Ascending aorta (tissue), 2 donors: ENCODE results near the gene MT1X. TPM values are rescaled to one million over a fixed set of nuclear protein-coding genes. Genes with fewer than 3 reads are reported as not detected.

ENCODE experiments used
- DNase-seq, 2 donors: peaks; one replicate each; pipeline ENCODE4 v3.0.0-alpha.2; 2019; ENCODE audit warnings: low spot score in 2 of 2
- H3K27ac ChIP-seq, 2 donors: fragments of 200-600 bp; sonication (generic); one replicate each; pipeline ENCODE4 v1.5.1; 2016 to 2017; ENCODE audit warnings: mild to moderate bottlenecking in 1 of 2
- H3K27me3 ChIP-seq: fragments of 200-600 bp; sonication (generic); one replicate; pipeline ENCODE4 v1.5.1; 2017
- H3K36me3 ChIP-seq, 2 donors: fragments of 200-600 bp; sonication (generic); one replicate each; pipeline ENCODE4 v1.5.1; 2016
- H3K4me1 ChIP-seq, 2 donors: fragments of 200-600 bp; sonication (generic); one replicate each; pipeline ENCODE4 v1.5.1; 2016 to 2017; ENCODE audit warnings: mild to moderate bottlenecking in 1 of 2
- H3K4me3 ChIP-seq, 2 donors: fragments of 200-600 bp; sonication (generic); one replicate each; pipeline ENCODE4 v1.5.1; 2016 to 2017; ENCODE audit warnings: mild to moderate bottlenecking in 1 of 2
- H3K9me3 ChIP-seq, 2 donors: fragments of 200-600 bp; sonication (generic); one replicate each; pipeline ENCODE4 v1.5.1; 2016
- CTCF ChIP-seq, 3 experiments: fragments of 200-600 bp in 2 of 3; fragments of 450-650 bp in 1 of 3; sonication (generic) in 2 of 3; IDR thresholded peaks; one replicate each; pipeline ENCODE4 v1.5.1; 2016 to 2019; ENCODE audit warnings: antibody characterized with exemption in 3 of 3, mild to moderate bottlenecking in 1 of 3, moderate library complexity in 1 of 3
- intact Hi-C: fragments of 100-400 bp; cut with DNase I; formaldehyde crosslinking; loops from one replicate; pipeline ENCODE4 v1.15.1; 2023
- total RNA-seq: library from RNA; depleted of rRNA; stranded (reverse); fragments of >200 nt; gene quantifications from one replicate; pipeline ENCODE4 v1.1.0, GENCODE V29; 2016

MT1X gene
- total RNA-seq, 1 donor from 2014 or later: 2,291 TPM

GRCh38 chr16:56686758-56687157 is 4.5 kb downstream of the MT1X start:
- no peak for TF ChIP-seq CTCF (IDR thresholded peaks at IDR 0.05)
- Histone ChIP-seq H3K4me3 (no peak overlapping the region), H3K27ac (no peak overlapping the region), H3K27me3 (no peaks in the 10 kb centered on the region), H3K9me3 (no peaks in the 10 kb centered on the region), H3K4me1 (peaks cover 0 to 21% of the 10 kb centered on the region in 2 donors), H3K36me3 (peaks cover 0 to 11% of the 10 kb centered on the region in 2 donors)
- intact Hi-C loops: no loop called here
- no peak for DNase-seq

GRCh38 chr16:56688762-56689161 is 6.5 kb downstream of the MT1X start:
- H3K27me3 ChIP-seq: no peaks in the 10 kb centered on the region

GRCh38 chr16:56689171-56689570 is 6.9 kb downstream of the MT1X start:
- no peak for DNase-seq
- Histone ChIP-seq H3K9me3 (no peaks in the 10 kb centered on the region), H3K4me1 (peaks cover 0 to 14% of the 10 kb centered on the region in 2 donors), H3K36me3 (peaks cover 0 to 6% of the 10 kb centered on the region in 2 donors), H3K4me3 (no peak overlapping the region), H3K27me3 (no peaks in the 10 kb centered on the region), H3K27ac (no peak overlapping the region)
- no peak for TF ChIP-seq CTCF (IDR thresholded peaks at IDR 0.05)
- intact Hi-C loops: no loop called here

More at GRCh38 chr16:56688762-56689161, 6.5 kb downstream of the MT1X start:
- no peak for DNase-seq
- intact Hi-C loops: no loop called here
- Histone ChIP-seq H3K4me3 (no peak overlapping the region), H3K27ac (no peak overlapping the region), H3K4me1 (peaks cover 0 to 16% of the 10 kb centered on the region in 2 donors), H3K36me3 (peaks cover 0 to 10% of the 10 kb centered on the region in 2 donors), H3K9me3 (no peaks in the 10 kb centered on the region)
- TF ChIP-seq CTCF (IDR thresholded peaks at IDR 0.05): no peak

GRCh38 chr16:56690420-56691122 is 8.3 kb downstream of the MT1X start:
- H3K36me3 ChIP-seq: peaks cover 0 to 4% of the 10 kb centered on the region in 2 donors
- H3K27me3 ChIP-seq: no peaks in the 10 kb centered on the region
- peaks cover 0 to 6% of the 10 kb centered on the region in 2 donors for H3K4me1 ChIP-seq
- no peak overlapping the region for H3K4me3 ChIP-seq
- intact Hi-C loops: no loop called here
- H3K9me3 ChIP-seq: no peaks in the 10 kb centered on the region
- H3K27ac ChIP-seq: no peak overlapping the region
- TF ChIP-seq CTCF (IDR thresholded peaks at IDR 0.05): no peak
- no peak for DNase-seq

- no peaks in the 10 kb centered on the region for H3K27me3 ChIP-seq
- H3K9me3 ChIP-seq: no peaks in the 10 kb centered on the region
- H3K36me3 ChIP-seq: peaks cover 0 to 4% of the 10 kb centered on the region in 2 donors
- no peak for TF ChIP-seq CTCF (IDR thresholded peaks at IDR 0.05)
- no peak overlapping the region for H3K27ac ChIP-seq
- intact Hi-C loops: no loop called here
- H3K4me1 ChIP-seq: no peaks in the 10 kb centered on the region
- no peak for DNase-seq
- H3K4me3 ChIP-seq: no peak overlapping the region
Observed at GRCh38 chr16:56691885-56692284, 9.6 kb downstream of the MT1X start.
